Stomach (tissue), 4 donors: ENCODE data around the gene NRN1L.

Experiments used
- CTCF ChIP-seq, 7 experiments: fragments of 450-650 bp in 4 of 7; fragments of 200-600 bp in 3 of 7; sonication (generic) in 3 of 7; IDR thresholded peaks; one replicate each; pipeline ENCODE4 v1.5.1; 2016 to 2019; ENCODE audit warnings: antibody characterized with exemption in 7 of 7, control low read depth in 2 of 7, mild to moderate bottlenecking in 1 of 7
- EP300 ChIP-seq: sonication (generic); formaldehyde crosslinking; IDR thresholded peaks from one replicate; pipeline ENCODE4 v1.6.1; 2017; ENCODE audit warnings: antibody characterized with exemption
- POLR2A ChIP-seq, 4 donors: fragments of 450-650 bp; IDR thresholded peaks; one replicate each; pipeline ENCODE4 v1.6.1; 2016; ENCODE audit warnings: antibody characterized with exemption in 4 of 4, control low read depth in 2 of 4, mild to moderate bottlenecking in 1 of 4, moderate library complexity in 1 of 4
- POLR2AphosphoS5 ChIP-seq, 3 donors: sonication (generic); formaldehyde crosslinking; IDR thresholded peaks; one replicate each; pipeline ENCODE4 v1.6.1; 2016; ENCODE audit warnings: antibody characterized with exemption in 3 of 3

GRCh38 chr16:67927131-67927941 is 42.7 kb downstream of the NRN1L start:
- TF ChIP-seq EP300, result no peak
- no peak for TF ChIP-seq POLR2A (IDR thresholded peaks at IDR 0.05)
- no peak for TF ChIP-seq CTCF (IDR thresholded peaks at IDR 0.05)
- TF ChIP-seq POLR2AphosphoS5 (IDR thresholded peaks at IDR 0.05), result no peak
